ENCODE measurements around the gene TLE5. TPM values are rescaled to one million over a fixed set of nuclear protein-coding genes. Genes with fewer than 3 reads are reported as not detected.

The TLE5 gene
- total RNA-seq, 1 donor from 2014 or later, result 598 TPM

DNA sequence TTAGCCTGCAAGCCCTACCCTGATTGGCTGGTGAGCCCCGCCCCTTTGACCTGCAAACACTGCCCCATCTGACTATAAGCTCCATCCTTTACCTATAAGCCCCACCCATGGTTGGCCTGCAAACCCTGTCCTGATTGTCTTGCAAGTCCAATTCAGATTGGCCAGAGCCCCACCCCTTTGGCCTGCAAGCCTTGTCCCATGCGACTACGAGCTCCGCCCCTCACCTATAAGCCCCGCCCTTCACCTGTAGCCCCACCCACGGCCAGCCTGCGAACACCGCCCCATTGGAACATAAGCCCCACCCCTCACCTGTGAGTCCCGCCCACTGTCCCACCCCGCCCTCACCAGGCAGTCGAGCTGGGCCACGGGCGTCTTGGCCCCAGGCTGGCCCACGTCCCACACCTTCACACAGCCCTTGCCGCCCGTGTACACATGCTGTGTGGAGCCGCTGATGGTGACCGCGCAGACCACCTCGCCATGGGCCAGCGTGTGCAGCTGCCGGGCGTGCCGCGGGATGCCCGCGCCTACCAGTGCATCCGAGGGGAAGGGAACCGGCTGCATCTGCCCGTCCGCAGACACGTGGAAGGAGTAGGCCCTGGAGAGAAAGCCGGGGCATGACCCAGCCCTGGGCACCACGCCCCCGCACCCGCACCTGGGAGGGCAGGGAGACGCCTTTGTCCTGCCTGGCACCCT lies 56.1 kb downstream of the TLE5 start:
- intact Hi-C loops (cut with micrococcal nuclease), result no loop called here

DNA sequence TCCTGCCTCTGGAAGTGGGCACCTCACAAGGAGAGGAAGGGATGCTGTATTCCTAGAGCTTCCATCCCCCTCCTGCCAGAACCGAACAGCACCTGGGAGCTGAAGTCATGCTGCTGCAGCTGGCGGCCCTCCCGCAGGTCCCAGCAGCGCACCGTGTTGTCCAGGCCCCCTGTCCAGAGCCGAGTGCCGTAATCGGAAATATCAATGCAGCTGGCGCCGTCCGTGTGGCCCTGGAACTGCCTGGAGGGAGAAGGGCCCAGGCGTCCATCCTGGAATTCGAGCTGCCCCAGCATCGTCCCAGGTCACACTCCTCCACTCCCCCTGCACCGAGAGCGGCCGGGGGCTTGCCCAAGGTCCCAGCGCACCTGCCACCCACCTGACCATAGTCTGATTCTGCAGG lies 57.0 kb downstream of the TLE5 start:
- intact Hi-C loops (cut with micrococcal nuclease), result no loop called here

DNA sequence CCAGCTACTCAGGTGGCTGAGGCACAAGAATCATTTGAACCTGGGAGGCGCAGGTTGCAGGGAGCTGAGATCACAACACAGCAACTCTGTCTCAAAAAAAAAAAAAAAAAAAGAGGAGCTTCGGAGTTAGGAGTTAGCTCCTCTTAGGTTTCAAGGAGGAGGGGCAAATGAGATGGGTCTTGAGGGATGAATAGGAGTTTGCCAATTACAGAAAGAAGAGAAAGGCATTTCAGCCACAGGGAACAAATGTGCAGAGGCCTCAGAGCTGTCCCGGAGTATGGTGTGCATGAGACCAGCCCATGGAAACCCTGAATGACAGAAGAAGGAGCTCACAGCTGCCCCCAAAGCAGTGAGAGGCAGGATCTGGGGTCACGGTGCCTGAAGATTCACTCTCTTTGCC lies 57.8 kb downstream of the TLE5 start:
- intact Hi-C loops (cut with micrococcal nuclease), result no loop called here

DNA sequence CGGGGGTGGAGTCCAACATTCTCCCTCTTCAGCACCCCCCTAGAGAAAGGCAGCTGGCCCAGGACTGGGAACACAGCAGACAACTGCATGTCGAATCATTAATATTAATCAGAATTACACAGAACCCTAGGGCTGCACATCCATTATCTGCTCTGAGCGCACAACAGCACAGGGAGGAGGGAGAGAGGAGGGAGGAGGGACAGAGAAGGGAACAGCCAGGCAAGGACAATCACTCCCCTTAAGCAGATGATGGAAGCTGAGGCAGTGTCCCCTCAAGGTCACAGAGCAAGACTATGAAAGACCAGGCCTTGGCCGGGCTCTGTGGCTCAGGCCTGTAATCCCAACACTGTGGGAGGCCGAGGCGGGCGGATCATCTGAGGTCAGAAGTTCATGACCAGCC lies 59.2 kb downstream of the TLE5 start:
- intact Hi-C loops (cut with micrococcal nuclease), result no loop called here

Other genes starting within 250 kb of the TLE5 start
- gene ZNF554, start 242.6 kb downstream of the TLE5 start, total RNA-seq, result 3.2 and 3.4 TPM in 2 replicates
- gene ZNF555, start 221.0 kb downstream of the TLE5 start, total RNA-seq, result 1.0 and 1.2 TPM in 2 replicates
- not detected in 2 replicates for gene ZNF556, start 195.2 kb downstream of the TLE5 start, total RNA-seq
- 1.8 TPM in 2 replicates for gene ZNF57, start 161.6 kb downstream of the TLE5 start, total RNA-seq
- gene ZNF77, start 117.5 kb downstream of the TLE5 start, total RNA-seq, result 3.0 and 3.3 TPM in 2 replicates
- gene TLE6, start 84.9 kb downstream of the TLE5 start, total RNA-seq, result 0.54 and 1.1 TPM in 2 replicates
- gene TLE2, start 33.2 kb downstream of the TLE5 start, total RNA-seq, result 0.61 and 0.76 TPM in 2 replicates
- 1.9 and 2.2 TPM in 2 replicates for gene GNA11, start 31.9 kb upstream of the TLE5 start, total RNA-seq
- 140 TPM in 2 replicates for gene GNA15, start 73.5 kb upstream of the TLE5 start, total RNA-seq
- 179 TPM in 2 replicates for gene S1PR4, start 116.3 kb upstream of the TLE5 start, total RNA-seq
- 68.4 and 80.6 TPM in 2 replicates for gene NCLN, start 123.4 kb upstream of the TLE5 start, total RNA-seq
- 0.15 and 0.61 TPM in 2 replicates for gene CELF5, start 162.2 kb upstream of the TLE5 start, total RNA-seq